Measurements from ENCODE around the gene SLC38A9. TPM values are rescaled to one million over a fixed set of nuclear protein-coding genes. Genes with fewer than 3 reads are reported as not detected.
"Not testable (repeated sequence)": the region's sequence is repeated elsewhere in the genome, so short reads cannot be mapped to it uniquely, and the experiment has no call there.

Gene SLC38A9
- total RNA-seq, 1 donor from 2014 or later: 52.7 TPM

DNA sequence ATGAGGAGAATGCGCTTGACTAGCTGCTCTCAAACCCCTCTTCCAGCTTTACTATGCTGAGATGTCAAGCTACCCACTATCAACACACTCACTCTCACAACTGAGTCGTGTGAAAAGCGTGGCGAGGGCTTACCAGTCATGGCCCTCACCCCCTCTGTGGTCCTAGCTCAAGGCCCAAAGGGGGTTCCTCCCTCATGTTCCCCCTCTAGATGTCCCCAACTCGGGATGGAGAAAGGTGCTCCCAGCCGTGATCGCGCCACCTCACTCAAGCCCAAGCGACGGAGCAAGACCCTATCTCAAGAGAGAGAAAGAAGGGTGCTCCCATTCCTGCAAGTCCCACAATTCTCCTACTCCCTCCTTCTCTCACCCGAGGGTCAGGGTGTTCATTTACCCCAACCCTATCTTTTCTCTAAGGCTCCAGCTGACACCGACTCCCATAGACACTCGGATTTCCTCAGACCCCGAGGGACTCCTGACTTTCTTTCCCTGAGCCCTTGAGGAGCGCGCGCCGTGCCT is 559 bp downstream of the SLC38A9 start:
- peak overlapping the region; percentile 51 for H3K27ac ChIP-seq (ENCODE audit: low read depth, low read length)
- peak overlapping the region; percentile 98 to 99 (median 99) for H3K4me3 ChIP-seq (ENCODE audit: low read length in 3 of 3)
- H3K9ac ChIP-seq (ENCODE audit: low read depth in 1 of 3, low read length in 3 of 3): peak overlapping the region; percentile 88 to 96 (median 89)
- H3K27me3 ChIP-seq (ENCODE audit: control insufficient read depth in 3 of 3, insufficient read depth in 3 of 3, low read length in 3 of 3): no peaks in the 10 kb centered on the region
- H3K36me3 ChIP-seq (ENCODE audit: control insufficient read depth in 3 of 3, insufficient read depth in 3 of 3, low read length in 3 of 3): no peaks in the 10 kb centered on the region
- no peaks in the 10 kb centered on the region for H3K9me3 ChIP-seq (ENCODE audit: control insufficient read depth in 3 of 3, low read length in 3 of 3)
- H3K4me1 ChIP-seq (ENCODE audit: control insufficient read depth in 3 of 3, insufficient read depth in 3 of 3, low read length in 3 of 3): peaks cover 10 to 13% (median 12%) of the 10 kb centered on the region in 3 donors

GRCh38 chr5:55708732-55709131 is 3.4 kb downstream of the SLC38A9 start:
- H3K27me3 ChIP-seq (ENCODE audit: control insufficient read depth in 3 of 3, insufficient read depth in 3 of 3, low read length in 3 of 3): no peaks in the 10 kb centered on the region
- H3K27ac ChIP-seq (ENCODE audit: low read depth, low read length): no peak overlapping the region
- no peaks in the 10 kb centered on the region for H3K9me3 ChIP-seq (ENCODE audit: control insufficient read depth in 3 of 3, low read length in 3 of 3)
- no peak overlapping the region for H3K4me3 ChIP-seq (ENCODE audit: low read length in 3 of 3)
- H3K9ac ChIP-seq (ENCODE audit: low read depth in 1 of 3, low read length in 3 of 3): no peak overlapping the region
- peaks cover 0 to under 1% (median 0%) of the 10 kb centered on the region in 3 donors for H3K36me3 ChIP-seq (ENCODE audit: control insufficient read depth in 3 of 3, insufficient read depth in 3 of 3, low read length in 3 of 3)
- H3K4me1 ChIP-seq (ENCODE audit: control insufficient read depth in 3 of 3, insufficient read depth in 3 of 3, low read length in 3 of 3): peaks cover 10 to 13% (median 12%) of the 10 kb centered on the region in 3 donors

GRCh38 chr5:55706230-55706629 is 5.9 kb downstream of the SLC38A9 start:
- H3K36me3 ChIP-seq (ENCODE audit: control insufficient read depth in 3 of 3, insufficient read depth in 3 of 3, low read length in 3 of 3): peaks cover 0 to 4% (median 0%) of the 10 kb centered on the region in 3 donors

DNA sequence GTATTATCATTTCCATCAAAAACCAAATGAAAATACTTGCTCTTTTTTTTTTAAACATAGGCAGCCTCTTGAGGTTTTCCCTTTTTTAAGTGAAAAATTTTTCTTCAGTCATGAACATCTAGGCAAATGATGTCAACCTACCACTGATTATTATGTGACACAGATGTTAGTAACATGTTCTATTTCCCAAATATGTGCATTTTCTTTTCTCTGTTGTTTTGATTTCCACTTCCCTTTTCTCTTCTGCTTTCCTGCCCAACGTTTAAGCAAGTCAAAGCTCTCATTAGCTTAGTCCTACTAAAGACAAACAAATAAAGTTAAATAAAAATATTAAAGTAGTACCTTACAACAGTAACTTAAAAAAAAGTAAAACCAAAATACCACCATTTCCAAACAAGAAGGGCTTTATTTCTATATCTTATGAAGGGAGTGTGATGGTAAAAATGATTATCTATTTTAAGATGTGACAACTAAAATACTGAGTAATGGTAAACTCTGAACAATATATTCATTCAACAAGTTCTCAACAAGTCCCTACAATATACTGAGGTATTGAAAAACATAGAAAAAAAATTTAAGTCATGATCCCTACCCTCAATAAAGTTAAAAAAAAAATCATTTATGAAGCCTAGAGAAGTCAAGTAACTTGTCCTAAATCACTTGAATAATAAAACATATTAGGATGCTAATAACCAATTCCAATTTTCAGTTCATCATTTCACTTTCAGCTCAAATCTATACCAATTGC is 9.4 kb downstream of the SLC38A9 start:
- Histone ChIP-seq H3K4me3 (ENCODE audit: low read length in 3 of 3) (no peak overlapping the region), H3K27me3 (ENCODE audit: control insufficient read depth in 3 of 3, insufficient read depth in 3 of 3, low read length in 3 of 3) (no peaks in the 10 kb centered on the region), H3K36me3 (ENCODE audit: control insufficient read depth in 3 of 3, insufficient read depth in 3 of 3, low read length in 3 of 3) (peaks cover 0 to 4% (median 0%) of the 10 kb centered on the region in 3 donors), H3K4me1 (ENCODE audit: control insufficient read depth in 3 of 3, insufficient read depth in 3 of 3, low read length in 3 of 3) (peaks cover 0 to 3% (median 0%) of the 10 kb centered on the region in 3 donors), H3K9ac (ENCODE audit: low read depth in 1 of 3, low read length in 3 of 3) (no peak overlapping the region), H3K9me3 (ENCODE audit: control insufficient read depth in 3 of 3, low read length in 3 of 3) (no peaks in the 10 kb centered on the region), H3K27ac (ENCODE audit: low read depth, low read length) (no peak overlapping the region)

More at GRCh38 chr5:55706230-55706629, 5.9 kb downstream of the SLC38A9 start:
- no peak overlapping the region for H3K27ac ChIP-seq (ENCODE audit: low read depth, low read length)
- no peaks in the 10 kb centered on the region for H3K27me3 ChIP-seq (ENCODE audit: control insufficient read depth in 3 of 3, insufficient read depth in 3 of 3, low read length in 3 of 3)
- H3K9me3 ChIP-seq (ENCODE audit: control insufficient read depth in 3 of 3, low read length in 3 of 3): no peaks in the 10 kb centered on the region
- no peak overlapping the region for H3K9ac ChIP-seq (ENCODE audit: low read depth in 1 of 3, low read length in 3 of 3)
- peaks cover under 1 to 2% (median under 1%) of the 10 kb centered on the region in 3 donors for H3K4me1 ChIP-seq (ENCODE audit: control insufficient read depth in 3 of 3, insufficient read depth in 3 of 3, low read length in 3 of 3)
- no peak overlapping the region for H3K4me3 ChIP-seq (ENCODE audit: low read length in 3 of 3)

- Histone ChIP-seq H3K9ac (ENCODE audit: low read depth in 1 of 3, low read length in 3 of 3) (no peak overlapping the region), H3K9me3 (ENCODE audit: control insufficient read depth in 3 of 3, low read length in 3 of 3) (no peaks in the 10 kb centered on the region), H3K4me1 (ENCODE audit: control insufficient read depth in 3 of 3, insufficient read depth in 3 of 3, low read length in 3 of 3) (peaks cover 0 to 3% (median 0%) of the 10 kb centered on the region in 3 donors), H3K27me3 (ENCODE audit: control insufficient read depth in 3 of 3, insufficient read depth in 3 of 3, low read length in 3 of 3) (no peaks in the 10 kb centered on the region), H3K27ac (ENCODE audit: low read depth, low read length) (no peak overlapping the region), H3K4me3 (ENCODE audit: low read length in 3 of 3) (no peak overlapping the region), H3K36me3 (ENCODE audit: control insufficient read depth in 3 of 3, insufficient read depth in 3 of 3, low read length in 3 of 3) (peaks cover 0 to 4% (median 0%) of the 10 kb centered on the region in 3 donors)
These were observed 10.5 kb downstream of the SLC38A9 start for GRCh38 chr5:55701462-55702103.

- H3K9me3 ChIP-seq (ENCODE audit: control insufficient read depth in 3 of 3, low read length in 3 of 3): no peaks in the 10 kb centered on the region
- no peak overlapping the region for H3K27ac ChIP-seq (ENCODE audit: low read depth, low read length)
- no peaks in the 10 kb centered on the region for H3K27me3 ChIP-seq (ENCODE audit: control insufficient read depth in 3 of 3, insufficient read depth in 3 of 3, low read length in 3 of 3)
- no peak overlapping the region for H3K4me3 ChIP-seq (ENCODE audit: low read length in 3 of 3)
- peaks cover 0 to 4% (median 0%) of the 10 kb centered on the region in 3 donors for H3K36me3 ChIP-seq (ENCODE audit: control insufficient read depth in 3 of 3, insufficient read depth in 3 of 3, low read length in 3 of 3)
- H3K4me1 ChIP-seq (ENCODE audit: control insufficient read depth in 3 of 3, insufficient read depth in 3 of 3, low read length in 3 of 3): peaks cover 0 to 3% (median 0%) of the 10 kb centered on the region in 3 donors
- no peak overlapping the region for H3K9ac ChIP-seq (ENCODE audit: low read depth in 1 of 3, low read length in 3 of 3)
These were observed 11.4 kb downstream of the SLC38A9 start for GRCh38 chr5:55700745-55701144.

DNA sequence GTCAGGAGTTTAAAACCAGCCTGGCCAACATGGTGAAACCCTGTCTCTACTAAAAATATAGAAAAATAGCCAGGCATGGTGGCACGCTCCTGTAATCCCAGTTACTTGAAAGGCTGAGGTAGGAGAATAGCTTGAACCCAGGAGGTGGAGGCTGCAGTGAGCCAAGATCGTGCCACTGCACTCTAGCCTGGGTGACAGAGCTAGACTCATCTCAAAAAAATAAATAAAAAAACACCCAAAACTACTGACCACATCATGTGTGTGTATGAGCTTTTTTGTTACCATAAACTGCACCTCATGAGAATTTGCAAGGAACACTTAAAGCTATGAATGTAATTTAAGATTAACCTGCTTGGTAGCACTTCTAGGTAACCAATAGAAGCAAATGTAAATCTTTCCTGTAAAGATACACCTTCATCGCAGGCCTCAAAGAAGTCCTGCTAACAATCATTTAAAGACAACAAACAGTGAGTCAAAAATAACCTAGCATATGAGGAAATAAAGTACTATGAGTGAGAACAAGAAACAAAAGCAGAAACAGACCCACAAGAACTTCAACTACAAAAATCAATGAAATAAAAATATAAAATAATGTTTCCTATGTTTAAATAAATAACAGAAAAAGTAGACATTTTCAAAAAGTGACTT is 13.0 kb downstream of the SLC38A9 start:
- no peaks in the 10 kb centered on the region for H3K9me3 ChIP-seq (ENCODE audit: control insufficient read depth in 3 of 3, low read length in 3 of 3)
- no peak overlapping the region for H3K27ac ChIP-seq (ENCODE audit: low read depth, low read length)
- no peaks in the 10 kb centered on the region for H3K27me3 ChIP-seq (ENCODE audit: control insufficient read depth in 3 of 3, insufficient read depth in 3 of 3, low read length in 3 of 3)
- peaks cover 0 to 4% (median 0%) of the 10 kb centered on the region in 3 donors for H3K36me3 ChIP-seq (ENCODE audit: control insufficient read depth in 3 of 3, insufficient read depth in 3 of 3, low read length in 3 of 3)
- H3K9ac ChIP-seq (ENCODE audit: low read depth in 1 of 3, low read length in 3 of 3): no peak overlapping the region
- peaks cover 0 to 3% (median 0%) of the 10 kb centered on the region in 3 donors for H3K4me1 ChIP-seq (ENCODE audit: control insufficient read depth in 3 of 3, insufficient read depth in 3 of 3, low read length in 3 of 3)
- no peak overlapping the region for H3K4me3 ChIP-seq (ENCODE audit: low read length in 3 of 3)

GRCh38 chr5:55696704-55697103 is 15.4 kb downstream of the SLC38A9 start:
- H3K9ac ChIP-seq (ENCODE audit: low read depth in 1 of 3, low read length in 3 of 3); H3K36me3 ChIP-seq (ENCODE audit: control insufficient read depth in 3 of 3, insufficient read depth in 3 of 3, low read length in 3 of 3); H3K4me3 ChIP-seq (ENCODE audit: low read length in 3 of 3); H3K27me3 ChIP-seq (ENCODE audit: control insufficient read depth in 3 of 3, insufficient read depth in 3 of 3, low read length in 3 of 3); H3K9me3 ChIP-seq (ENCODE audit: control insufficient read depth in 3 of 3, low read length in 3 of 3); H3K27ac ChIP-seq (ENCODE audit: low read depth, low read length); H3K4me1 ChIP-seq (ENCODE audit: control insufficient read depth in 3 of 3, insufficient read depth in 3 of 3, low read length in 3 of 3): not testable (repeated sequence)

DNA sequence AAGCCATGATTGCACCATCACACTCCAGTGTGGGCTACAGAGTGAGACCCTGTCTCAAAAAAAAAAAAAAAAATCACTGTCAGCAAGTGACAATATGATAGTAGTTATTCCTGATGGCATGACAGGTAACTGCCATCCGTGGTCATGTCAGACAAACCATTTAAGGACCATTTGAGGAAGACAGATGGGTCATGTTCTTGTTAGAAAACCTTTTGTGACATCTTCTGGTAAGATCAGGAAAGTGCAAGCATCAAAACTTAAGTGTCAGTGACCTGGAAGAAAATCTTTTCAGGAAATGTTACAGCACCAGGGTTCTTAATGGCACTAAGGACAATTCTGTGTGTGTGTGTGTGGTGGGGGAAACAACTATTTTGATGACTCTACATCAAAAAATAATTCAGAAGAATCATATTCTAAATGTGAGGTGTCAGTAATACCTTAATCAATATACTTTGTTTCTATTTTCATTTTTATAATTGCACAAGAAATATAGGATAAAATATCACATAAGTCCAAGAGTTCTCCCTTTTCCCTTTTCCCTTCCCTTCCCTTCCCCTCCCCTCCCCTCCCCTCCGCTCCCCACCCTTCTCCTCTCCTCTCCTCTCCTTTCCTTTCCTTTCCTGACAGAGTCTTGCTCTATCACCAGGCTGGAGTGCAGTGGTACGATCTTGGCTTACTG is 17.8 kb downstream of the SLC38A9 start:
- H3K4me1 ChIP-seq (ENCODE audit: control insufficient read depth in 3 of 3, insufficient read depth in 3 of 3, low read length in 3 of 3): peaks cover 7 to 10% (median 9%) of the 10 kb centered on the region in 3 donors

More for the DNA sequence above, 17.8 kb downstream of the SLC38A9 start:
- no peak overlapping the region for H3K9ac ChIP-seq (ENCODE audit: low read depth in 1 of 3, low read length in 3 of 3)
- no peaks in the 10 kb centered on the region for H3K9me3 ChIP-seq (ENCODE audit: control insufficient read depth in 3 of 3, low read length in 3 of 3)
- H3K27ac ChIP-seq (ENCODE audit: low read depth, low read length): no peak overlapping the region
- H3K36me3 ChIP-seq (ENCODE audit: control insufficient read depth in 3 of 3, insufficient read depth in 3 of 3, low read length in 3 of 3): no peaks in the 10 kb centered on the region
- H3K27me3 ChIP-seq (ENCODE audit: control insufficient read depth in 3 of 3, insufficient read depth in 3 of 3, low read length in 3 of 3): no peaks in the 10 kb centered on the region
- H3K4me3 ChIP-seq (ENCODE audit: low read length in 3 of 3): no peak overlapping the region
